ENCODE measurements around the gene CKLF.

Gene CKLF

DNA sequence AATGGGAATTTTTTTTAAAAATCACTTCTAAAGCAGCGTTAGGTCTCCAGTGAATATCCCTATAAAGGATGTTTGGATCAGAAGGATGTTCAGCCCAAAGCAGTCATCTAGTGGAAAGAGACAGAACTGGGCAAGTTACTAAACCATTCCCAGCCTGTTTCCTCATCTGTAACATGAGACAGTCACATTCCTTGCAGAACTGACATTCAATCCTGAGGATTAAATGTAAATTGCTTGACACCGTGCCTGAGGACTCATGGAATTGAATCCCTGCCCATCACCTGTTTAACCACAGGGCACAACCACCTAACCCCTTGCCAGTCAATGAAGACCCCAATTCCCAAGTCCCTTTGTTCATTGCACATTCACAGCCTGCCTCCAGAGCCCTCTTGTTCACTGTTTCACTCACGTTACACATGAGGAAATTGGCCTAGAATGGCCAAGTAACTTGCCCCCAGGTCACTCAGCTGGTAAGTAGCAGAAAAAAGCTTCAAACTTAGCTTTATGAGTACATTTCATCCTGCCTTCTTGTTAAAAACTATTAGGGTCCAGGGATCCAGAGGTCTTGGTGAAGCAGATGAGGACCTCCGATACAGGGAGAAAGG, 28.3 kb downstream of the CKLF start:
- no peaks in the 10 kb centered on the region for H3K27me3 ChIP-seq (ENCODE audit: low read length)
- H3K79me2 ChIP-seq (ENCODE audit: insufficient read depth, low read length) = no peaks in the 10 kb centered on the region
- no peak overlapping the region for H3K4me3 ChIP-seq (ENCODE audit: insufficient read depth, low read length, poor library complexity, severe bottlenecking)
- TF ChIP-seq CTCF (IDR thresholded peaks at IDR 0.05; ENCODE audit: insufficient read depth, low read length, poor library complexity, severe bottlenecking) = no peak
- no peaks in the 10 kb centered on the region for H4K20me1 ChIP-seq (ENCODE audit: low read depth, low read length)
- no peak overlapping the region for H2AFZ ChIP-seq (ENCODE audit: low read depth, low read length, severe bottlenecking)
- no peak overlapping the region for H3K4me2 ChIP-seq (ENCODE audit: low read depth, low read length, poor library complexity, severe bottlenecking)
- H3K9me3 ChIP-seq (ENCODE audit: insufficient read depth, low read length) = no peaks in the 10 kb centered on the region
- no peaks in the 10 kb centered on the region for H3K36me3 ChIP-seq (ENCODE audit: low read length)
- H3K9ac ChIP-seq (ENCODE audit: low read length) = no peak overlapping the region
- no peak overlapping the region for H3K27ac ChIP-seq (ENCODE audit: low read depth, low read length)
- H3K9me2 ChIP-seq (replicated peaks; ENCODE audit: insufficient read depth, low read length) = no peaks in the 10 kb centered on the region
- no peaks in the 10 kb centered on the region for H3F3A ChIP-seq (ENCODE audit: insufficient read depth)

- Histone ChIP-seq H3K36me3 (ENCODE audit: low read length) (no peaks in the 10 kb centered on the region), H3K9me3 (ENCODE audit: insufficient read depth, low read length) (no peaks in the 10 kb centered on the region), H3K4me3 (ENCODE audit: insufficient read depth, low read length, poor library complexity, severe bottlenecking) (no peak overlapping the region), H4K20me1 (ENCODE audit: low read depth, low read length) (no peaks in the 10 kb centered on the region), H3K27me3 (ENCODE audit: low read length) (no peaks in the 10 kb centered on the region), H3K9me2 (replicated peaks; ENCODE audit: insufficient read depth, low read length) (no peaks in the 10 kb centered on the region), H3F3A (ENCODE audit: insufficient read depth) (no peaks in the 10 kb centered on the region), H3K4me2 (ENCODE audit: low read depth, low read length, poor library complexity, severe bottlenecking) (no peak overlapping the region), H3K27ac (ENCODE audit: low read depth, low read length) (no peak overlapping the region), H2AFZ (ENCODE audit: low read depth, low read length, severe bottlenecking) (no peak overlapping the region), H3K79me2 (ENCODE audit: insufficient read depth, low read length) (no peaks in the 10 kb centered on the region), H3K9ac (ENCODE audit: low read length) (no peak overlapping the region)
- TF ChIP-seq EZH2phosphoT487 (conservative IDR thresholded peaks at IDR 0.05; ENCODE audit: low read length) (no peak), CTCF (IDR thresholded peaks at IDR 0.05; ENCODE audit: insufficient read depth, low read length, poor library complexity, severe bottlenecking) (no peak)
These were observed 29.0 kb downstream of the CKLF start for GRCh38 chr16:66581246-66581952.

- no peaks in the 10 kb centered on the region for H3F3A ChIP-seq (ENCODE audit: insufficient read depth)
- H3K4me2 ChIP-seq (ENCODE audit: low read depth, low read length, poor library complexity, severe bottlenecking) = no peak overlapping the region
- TF ChIP-seq CTCF (IDR thresholded peaks at IDR 0.05; ENCODE audit: insufficient read depth, low read length, poor library complexity, severe bottlenecking) = no peak
- no peak for TF ChIP-seq EZH2phosphoT487 (conservative IDR thresholded peaks at IDR 0.05; ENCODE audit: low read length)
- no peak overlapping the region for H3K4me3 ChIP-seq (ENCODE audit: insufficient read depth, low read length, poor library complexity, severe bottlenecking)
- no peaks in the 10 kb centered on the region for H3K9me3 ChIP-seq (ENCODE audit: insufficient read depth, low read length)
- no peaks in the 10 kb centered on the region for H3K9me2 ChIP-seq (replicated peaks; ENCODE audit: insufficient read depth, low read length)
- H3K27me3 ChIP-seq (ENCODE audit: low read length) = no peaks in the 10 kb centered on the region
- H4K20me1 ChIP-seq (ENCODE audit: low read depth, low read length) = no peaks in the 10 kb centered on the region
- no peaks in the 10 kb centered on the region for H3K79me2 ChIP-seq (ENCODE audit: insufficient read depth, low read length)
- H3K9ac ChIP-seq (ENCODE audit: low read length) = no peak overlapping the region
- no peaks in the 10 kb centered on the region for H3K36me3 ChIP-seq (ENCODE audit: low read length)
- H2AFZ ChIP-seq (ENCODE audit: low read depth, low read length, severe bottlenecking) = no peak overlapping the region
- no peak overlapping the region for H3K27ac ChIP-seq (ENCODE audit: low read depth, low read length)
These were observed 33.3 kb downstream of the CKLF start for GRCh38 chr16:66585481-66586239.
